Endothelial cell of umbilical vein (primary cell): Measurements from ENCODE around the gene PSD4.

Experiments used
- EZH2 ChIP-seq: IDR thresholded peaks from 2 replicates; pipeline ENCODE4 v1.6.1; 2012; ENCODE audit warnings: borderline replicate concordance, low read depth, mild to moderate bottlenecking, moderate library complexity, low read length, inconsistent platforms; ENCODE audit not compliant: severe bottlenecking
- JUN ChIP-seq: IDR thresholded peaks from 2 replicates; pipeline ENCODE4 v1.6.1; 2011; ENCODE audit warnings: borderline replicate concordance, low read depth; ENCODE audit not compliant: insufficient read length, insufficient read depth
- POLR2A ChIP-seq: IDR thresholded peaks from 2 replicates; pipeline ENCODE4 v1.6.1; 2012; ENCODE audit warnings: low read depth, mild to moderate bottlenecking, control low read depth, low read length
- POLR2AphosphoS5 ChIP-seq: IDR thresholded peaks from 2 replicates; pipeline ENCODE4 v1.6.1; 2012; ENCODE audit warnings: low read depth, mild to moderate bottlenecking, control low read depth, low read length, moderate library complexity; ENCODE audit not compliant: insufficient read depth
- TF ChIP-seq, protein P1 (sequence below), 2 donors: IDR thresholded peaks; 1 replicate in 1 of 2; 2 replicates in 1 of 2; pipeline ENCODE4 v1.5.1; 2011; ENCODE audit warnings: low read length in 2 of 2, mild to moderate bottlenecking in 2 of 2, moderate library complexity in 2 of 2, control low read depth in 1 of 2, inconsistent platforms in 1 of 2, low read depth in 1 of 2; ENCODE audit not compliant: insufficient read depth in 1 of 2; ENCODE audit errors: extremely low read depth in 1 of 2

DNA sequence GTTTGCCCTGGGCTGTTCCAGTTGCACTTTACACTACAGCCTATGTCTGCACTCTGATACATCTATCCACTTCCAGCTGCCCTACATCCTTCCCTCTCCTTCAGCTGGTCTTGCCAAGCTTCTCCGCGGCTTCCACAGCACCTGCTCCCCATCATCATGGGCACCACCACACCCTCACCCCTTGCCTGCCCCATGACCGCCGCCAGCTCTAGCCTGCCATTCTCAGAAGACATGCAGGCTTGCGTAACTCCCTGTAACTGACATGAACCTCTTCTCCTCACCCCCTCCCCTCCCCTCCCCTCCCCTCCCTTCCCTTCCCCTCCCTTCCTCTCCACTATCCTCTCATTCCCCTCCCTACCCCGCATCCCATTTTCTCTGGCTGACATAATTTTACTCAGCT lies 59.0 kb downstream of the PSD4 start:
- no peak for TF ChIP-seq POLR2A
- TF ChIP-seq, protein P1, sequence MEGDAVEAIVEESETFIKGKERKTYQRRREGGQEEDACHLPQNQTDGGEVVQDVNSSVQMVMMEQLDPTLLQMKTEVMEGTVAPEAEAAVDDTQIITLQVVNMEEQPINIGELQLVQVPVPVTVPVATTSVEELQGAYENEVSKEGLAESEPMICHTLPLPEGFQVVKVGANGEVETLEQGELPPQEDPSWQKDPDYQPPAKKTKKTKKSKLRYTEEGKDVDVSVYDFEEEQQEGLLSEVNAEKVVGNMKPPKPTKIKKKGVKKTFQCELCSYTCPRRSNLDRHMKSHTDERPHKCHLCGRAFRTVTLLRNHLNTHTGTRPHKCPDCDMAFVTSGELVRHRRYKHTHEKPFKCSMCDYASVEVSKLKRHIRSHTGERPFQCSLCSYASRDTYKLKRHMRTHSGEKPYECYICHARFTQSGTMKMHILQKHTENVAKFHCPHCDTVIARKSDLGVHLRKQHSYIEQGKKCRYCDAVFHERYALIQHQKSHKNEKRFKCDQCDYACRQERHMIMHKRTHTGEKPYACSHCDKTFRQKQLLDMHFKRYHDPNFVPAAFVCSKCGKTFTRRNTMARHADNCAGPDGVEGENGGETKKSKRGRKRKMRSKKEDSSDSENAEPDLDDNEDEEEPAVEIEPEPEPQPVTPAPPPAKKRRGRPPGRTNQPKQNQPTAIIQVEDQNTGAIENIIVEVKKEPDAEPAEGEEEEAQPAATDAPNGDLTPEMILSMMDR (IDR thresholded peaks at IDR 0.05; ENCODE audit: extremely low read depth in 1 of 2, insufficient read depth in 1 of 2, low read depth in 1 of 2, low read length in 2 of 2), result no peak
- TF ChIP-seq POLR2AphosphoS5, result no peak
- TF ChIP-seq JUN, result no peak
- no peak for TF ChIP-seq EZH2
